HCT116 (cell line): ENCODE data around the gene PDCD2L. TPM values are rescaled to one million over a fixed set of nuclear protein-coding genes. Genes with fewer than 3 reads are reported as not detected.

Experiments
- ATAC-seq: fragments of 200-7000 bp; cut with Tn5 transposase; 2 replicates; pipeline ENCODE4 v1.9.1; 2020; ENCODE audit warnings: mild to moderate bottlenecking, moderate library complexity
- BruUV-seq: library from RNA; stranded (reverse); fragments of 400-500 nt; replicated peaks from 2 replicates; lab custom pipeline; 2021; lab: Mats Ljungman, UMichigan
- CTCF ChIA-PET: fragments of 300-600 bp; sonication (Branson Sonifier 250); formaldehyde crosslinking; loops from one replicate; lab custom pipeline; 2021; ENCODE audit warnings: antibody characterized with exemption; lab: Charles Lee
- POLR2A ChIA-PET: fragments of 300-600, 350-600 bp; sonication (Branson Sonifier 250); formaldehyde crosslinking; loops from one replicate; lab custom pipeline; 2021; ENCODE audit warnings: antibody characterized with exemption; lab: Charles Lee
- RAD21 ChIA-PET, 2 experiments: fragments of 300-600 bp; sonication (Branson Sonifier 250); formaldehyde crosslinking; loops; one replicate each; lab custom pipeline; 2023; ENCODE audit warnings: low total read pairs in 2 of 2; ENCODE audit not compliant: uncharacterized antibody in 2 of 2, unreplicated experiment in 2 of 2, low non-redundant PET in 1 of 2; lab: Charles Lee
- DNase-seq: peaks from one replicate; pipeline ENCODE4 v3.0.0-alpha.2; 2010; ENCODE audit warnings: low read depth, low spot score
- H2AFZ ChIP-seq: fragments of 200-600 bp; shearing (Covaris generic), sonication (generic); 2 replicates; pipeline ENCODE4 v1.6.1; 2017; ENCODE audit warnings: low read depth, mixed run types, mixed read lengths, antibody characterized with exemption, low read length; ENCODE audit not compliant: poor library complexity, severe bottlenecking
- H3K27ac ChIP-seq: 2 replicates; pipeline ENCODE4 v1.5.1; 2012; ENCODE audit warnings: low read depth, low read length
- H3K27me3 ChIP-seq: fragments of 200-600 bp; sonication (generic); 2 replicates; pipeline ENCODE4 v1.6.1; 2016; ENCODE audit warnings: mixed run types, low read length, mixed read lengths; ENCODE audit not compliant: insufficient read depth
- H3K36me3 ChIP-seq, 2 experiments: fragments of 200-500 bp in 1 of 2; fragments of 200-600 bp in 1 of 2; sonication (Bioruptor generic) in 1 of 2; sonication (generic) in 1 of 2; 2 replicates each; pipeline versions ENCODE4 v1.5.1 to v1.6.1; 2014 to 2016; ENCODE audit warnings: low read length in 2 of 2, inconsistent platforms in 1 of 2, mixed read lengths in 1 of 2, mixed run types in 1 of 2; ENCODE audit not compliant: insufficient read depth in 2 of 2, control insufficient read depth in 1 of 2
- H3K4me1 ChIP-seq, 2 experiments: fragments of 200-600 bp in 1 of 2; sonication (generic) in 1 of 2; 2 replicates each; pipeline versions ENCODE4 v1.5.1 to v1.6.1; 2012 to 2017; ENCODE audit warnings: low read length in 2 of 2, inconsistent platforms in 1 of 2, mild to moderate bottlenecking in 1 of 2, mixed read lengths in 1 of 2, mixed run types in 1 of 2, moderate library complexity in 1 of 2; ENCODE audit not compliant: insufficient read depth in 2 of 2, control insufficient read depth in 1 of 2
- H3K4me2 ChIP-seq: fragments of 200-600 bp; sonication (generic); 2 replicates; pipeline ENCODE4 v1.6.1; 2017; ENCODE audit warnings: mixed run types, low read length, mixed read lengths
- H3K4me3 ChIP-seq, 2 experiments: fragments of 200-600 bp in 1 of 2; sonication (generic) in 1 of 2; replicated peaks in 1 of 2; 2 replicates each; pipeline ENCODE4 v1.5.1; 2011 to 2016; ENCODE audit warnings: low read length in 2 of 2, control low read depth in 1 of 2, low read depth in 1 of 2, mild to moderate bottlenecking in 1 of 2, mixed read lengths in 1 of 2, mixed run types in 1 of 2
- H3K79me2 ChIP-seq: fragments of 200-600 bp; sonication (generic); 2 replicates; pipeline ENCODE4 v1.6.1; 2017; ENCODE audit warnings: mild to moderate bottlenecking, mixed run types, low read length, moderate library complexity, mixed read lengths; ENCODE audit not compliant: insufficient read depth
- H3K9ac ChIP-seq: fragments of 200-600 bp; sonication (generic); 2 replicates; pipeline ENCODE4 v1.6.1; 2016; ENCODE audit warnings: low read length, mixed read lengths
- H3K9me2 ChIP-seq: fragments of 200-600 bp; sonication (generic), shearing (Covaris generic); 2 replicates; pipeline ENCODE4 v1.6.1; 2017; ENCODE audit warnings: mixed run types, mild to moderate bottlenecking, moderate library complexity; ENCODE audit not compliant: insufficient read depth
- H3K9me3 ChIP-seq, 2 experiments: fragments of 200-500 bp in 1 of 2; fragments of 200-600 bp in 1 of 2; sonication (Bioruptor generic) in 1 of 2; sonication (generic) in 1 of 2; 2 replicates each; pipeline ENCODE4 v1.6.1; 2014 to 2017; ENCODE audit warnings: low read length in 2 of 2, mixed read lengths in 2 of 2, inconsistent platforms in 1 of 2, low read depth in 1 of 2, mild to moderate bottlenecking in 1 of 2, mixed run types in 1 of 2, moderate library complexity in 1 of 2; ENCODE audit not compliant: control insufficient read depth in 1 of 2, insufficient read depth in 1 of 2
- H4K20me1 ChIP-seq: fragments of 200-600 bp; sonication (generic), shearing (Covaris generic); 2 replicates; pipeline ENCODE4 v1.6.1; 2017; ENCODE audit warnings: mixed run types, mild to moderate bottlenecking, moderate library complexity; ENCODE audit not compliant: insufficient read depth
- EGR1 ChIP-seq: IDR thresholded peaks from 2 replicates; pipeline ENCODE4 v1.6.1; 2012; ENCODE audit warnings: low read depth
- EZH2 ChIP-seq: fragments of 200-600 bp; sonication (generic); IDR thresholded peaks from 2 replicates; pipeline ENCODE4 v1.6.1; 2017; ENCODE audit warnings: antibody characterized with exemption, mixed run types
- POLR2A ChIP-seq: IDR thresholded peaks from 2 replicates; pipeline ENCODE4 v1.7.0; 2011; ENCODE audit warnings: borderline replicate concordance; ENCODE audit not compliant: insufficient read depth, insufficient read length; ENCODE audit errors: extremely low read depth
- SP1 ChIP-seq: IDR thresholded peaks from 2 replicates; pipeline ENCODE4 v1.6.1; 2012; ENCODE audit warnings: low read depth
- TCF7L2 ChIP-seq: IDR thresholded peaks from 2 replicates; pipeline ENCODE4 v1.7.0; 2011; ENCODE audit warnings: borderline replicate concordance, inconsistent platforms; ENCODE audit not compliant: insufficient read depth, insufficient read length; ENCODE audit errors: extremely low read depth
- ZNF274 ChIP-seq: fragments of 200-500 bp; sonication (Bioruptor generic); IDR thresholded peaks from 2 replicates; pipeline ENCODE4 v1.6.1; 2014; ENCODE audit warnings: mild to moderate bottlenecking, low read depth, low read length, inconsistent platforms
- intact Hi-C: fragments of 100-400 bp; cut with micrococcal nuclease; formaldehyde crosslinking; loops from 2 replicates; pipeline ENCODE4 v1.10.0; 2022
- total RNA-seq: library from RNA; stranded (reverse); gene quantifications from one replicate; pipeline ENCODE4 v1.2.1, GENCODE V29; 2021; ENCODE audit not compliant: unreplicated experiment

The PDCD2L gene
- total RNA-seq, 1 experiment from 2014 or later: 30.0 TPM

- peaks cover 30 to 32% of the 10 kb centered on the region in 2 experiments for H3K36me3 ChIP-seq
- peaks cover 44% of the 10 kb centered on the region for H3K79me2 ChIP-seq
- H3K4me3 ChIP-seq: no peak overlapping the region
- no peak overlapping the region for H3K9ac ChIP-seq
- CTCF ChIA-PET: no interaction called here
- no peaks in the 10 kb centered on the region for H3K9me2 ChIP-seq
- no peaks in the 10 kb centered on the region for H3K27me3 ChIP-seq
- intact Hi-C loops: no loop called here
- ATAC-seq: no peak
- no peaks in the 10 kb centered on the region for H4K20me1 ChIP-seq
- no peak overlapping the region for H3K27ac ChIP-seq
- no peak for TF ChIP-seq SP1
- no peak for TF ChIP-seq EGR1
- no peak for TF ChIP-seq EZH2
- POLR2A ChIA-PET: no interaction called here
- RAD21 ChIA-PET: no interaction called here
- DNase-seq: no peak
- H3K4me2 ChIP-seq: no peak overlapping the region
- BruUV-seq: no TSS peak
- H2AFZ ChIP-seq: no peak overlapping the region
- no peaks in the 10 kb centered on the region for H3K9me3 ChIP-seq
- no peaks in the 10 kb centered on the region for H3K4me1 ChIP-seq
Observed at GRCh38 chr19:34418300-34418699, 14.1 kb downstream of the PDCD2L start.

- H3K36me3 ChIP-seq: peaks cover 9 to 24% of the 10 kb centered on the region in 2 experiments; a peak in 3 of 4 replicates
- POLR2A ChIA-PET: no interaction called here
Observed at GRCh38 chr19:34426096-34426661, 22.0 kb downstream of the PDCD2L start.

More at GRCh38 chr19:34426096-34426661, 22.0 kb downstream of the PDCD2L start:
- ATAC-seq (no peak), DNase-seq (no peak)
- Histone ChIP-seq H3K9ac (no peak overlapping the region), H3K27me3 (no peaks in the 10 kb centered on the region), H3K9me3 (no peaks in the 10 kb centered on the region), H3K27ac (no peak overlapping the region; the same call in 1 of the 2 replicates), H3K4me3 (no peak overlapping the region), H3K4me2 (no peak overlapping the region), H4K20me1 (peaks cover 19% of the 10 kb centered on the region), H3K79me2 (peaks cover 64% of the 10 kb centered on the region), H3K9me2 (no peaks in the 10 kb centered on the region), H3K4me1 (peaks cover 15 to 23% of the 10 kb centered on the region in 2 experiments; a peak in 3 of 4 replicates), H2AFZ (no peak overlapping the region)
- intact Hi-C loops: no loop called here
- ChIA-PET CTCF (no interaction called here), RAD21 (no interaction called here)
- no peak for TF ChIP-seq POLR2A
- no peak for TF ChIP-seq TCF7L2
- no peak for TF ChIP-seq ZNF274
- BruUV-seq: no TSS peak
